HG03378 (cell line): Measurements from ENCODE around the gene ZKSCAN1.

ENCODE experiments used
- ATAC-seq: cut with Tn5 transposase; IDR thresholded peaks from one replicate; pipeline ENCODE4 v1.9.1; 2021; ENCODE audit warnings: mild to moderate bottlenecking, moderate library complexity; ENCODE audit not compliant: unreplicated experiment

The ZKSCAN1 gene

GRCh38 chr7:100034871-100035510, 19.6 kb downstream of the ZKSCAN1 start:
- ATAC-seq: no peak

DNA sequence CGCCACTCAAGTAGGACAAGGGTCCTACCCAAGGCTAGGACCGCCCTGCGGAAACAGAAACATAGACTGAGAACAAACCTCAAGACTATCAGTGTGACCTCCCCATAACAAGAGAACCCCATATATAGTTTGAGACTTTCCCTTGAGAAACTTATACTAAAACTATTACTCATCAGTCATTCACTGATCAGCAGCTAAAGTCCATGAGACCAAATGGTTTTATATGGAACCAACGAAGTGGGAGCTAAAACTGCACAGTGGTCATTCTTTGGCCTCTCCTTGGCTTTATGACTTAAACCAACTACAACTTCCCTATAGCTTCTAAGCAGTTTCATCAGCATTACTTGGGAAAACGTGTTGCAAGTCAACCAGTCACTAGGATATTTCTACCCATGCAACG, 20.5 kb downstream of the ZKSCAN1 start:
- no peak for ATAC-seq

DNA sequence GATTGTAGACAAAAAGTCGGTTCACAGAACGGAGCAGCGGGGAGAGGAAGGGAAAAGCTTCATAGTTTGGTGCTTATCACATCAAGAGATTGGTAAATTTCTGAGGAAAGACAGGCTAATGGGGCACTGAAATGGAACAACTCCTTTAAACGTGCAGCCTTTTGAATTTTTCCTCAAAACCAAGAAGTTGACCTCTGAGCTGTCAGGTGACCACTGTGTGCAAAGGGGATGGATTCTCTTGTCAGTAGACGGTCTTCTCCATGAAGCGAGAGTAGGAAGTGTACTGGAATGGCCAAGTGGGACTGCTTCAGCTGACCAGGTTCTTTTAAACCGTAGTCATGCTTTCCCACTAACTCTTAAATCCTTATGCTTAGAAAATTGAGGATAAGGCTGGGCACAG, 22.9 kb downstream of the ZKSCAN1 start:
- ATAC-seq: no peak

DNA sequence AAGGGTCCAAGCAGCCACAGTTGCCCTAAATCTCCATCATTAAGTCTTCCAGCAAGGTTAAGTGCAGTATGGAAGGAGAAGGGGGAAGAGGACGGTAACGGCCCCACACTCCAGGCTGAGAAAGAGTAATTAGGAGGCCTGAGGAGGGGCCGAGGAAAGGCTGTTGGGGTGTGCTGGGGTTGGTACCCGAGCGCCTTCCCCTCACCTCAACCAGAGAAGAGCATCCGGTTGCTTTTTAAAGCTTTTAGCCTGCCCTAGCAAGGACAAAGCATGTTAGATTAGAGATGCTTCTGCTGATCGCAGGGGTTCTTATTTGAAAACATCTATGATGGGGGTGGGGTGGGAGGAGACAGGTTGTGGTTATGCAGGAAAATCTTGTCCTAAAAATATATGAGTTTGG, 25.2 kb downstream of the ZKSCAN1 start:
- no peak for ATAC-seq

DNA sequence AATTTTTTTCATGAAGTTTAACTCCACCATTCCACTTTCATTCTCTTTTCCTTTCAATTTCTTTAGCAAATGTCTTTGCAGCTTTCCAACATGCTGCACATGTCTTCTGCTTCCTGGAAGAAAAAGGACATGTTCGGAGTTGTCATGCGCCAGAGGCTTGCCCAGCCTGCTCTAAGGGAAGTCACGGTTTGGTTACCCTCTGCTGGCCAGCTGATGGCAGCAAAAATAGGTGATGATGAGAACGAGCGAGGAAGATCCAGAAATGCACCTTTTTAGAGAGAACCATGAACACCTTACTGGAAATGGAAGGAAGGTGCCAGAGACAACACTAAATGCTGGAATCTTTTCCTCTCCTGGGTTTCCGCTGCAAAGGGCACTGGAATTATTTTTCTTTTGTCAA, 29.3 kb downstream of the ZKSCAN1 start:
- no peak for ATAC-seq

DNA sequence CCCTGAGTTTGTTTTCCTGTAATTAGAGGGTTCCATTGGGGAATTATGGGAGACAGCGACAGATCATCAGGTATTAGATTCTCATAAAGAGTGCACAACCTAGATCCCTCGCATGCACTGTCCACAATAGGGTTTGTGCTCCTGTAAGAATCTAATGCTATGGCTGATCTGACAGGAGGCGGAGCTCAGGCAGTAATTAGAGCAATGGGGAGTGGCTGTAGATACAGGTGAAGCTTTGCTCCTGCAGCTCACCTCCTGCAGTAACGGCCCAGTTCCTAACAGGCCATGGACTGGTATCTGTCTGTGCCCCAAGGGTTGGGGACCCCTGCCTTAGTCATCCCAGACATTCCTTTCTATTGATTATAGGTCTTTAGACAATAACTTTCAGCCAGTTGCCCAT, 33.3 kb downstream of the ZKSCAN1 start:
- ATAC-seq: no peak

- peak; percentile 79 for ATAC-seq
Measured at GRCh38 chr7:100049441-100050291, 34.3 kb downstream of the ZKSCAN1 start, which contains the start of gene ZSCAN21. Gene ZSCAN21, plus strand, starts transcription at chr7:100049774. Its CDS starts 7,233 bp downstream, at chr7:100057007.

DNA sequence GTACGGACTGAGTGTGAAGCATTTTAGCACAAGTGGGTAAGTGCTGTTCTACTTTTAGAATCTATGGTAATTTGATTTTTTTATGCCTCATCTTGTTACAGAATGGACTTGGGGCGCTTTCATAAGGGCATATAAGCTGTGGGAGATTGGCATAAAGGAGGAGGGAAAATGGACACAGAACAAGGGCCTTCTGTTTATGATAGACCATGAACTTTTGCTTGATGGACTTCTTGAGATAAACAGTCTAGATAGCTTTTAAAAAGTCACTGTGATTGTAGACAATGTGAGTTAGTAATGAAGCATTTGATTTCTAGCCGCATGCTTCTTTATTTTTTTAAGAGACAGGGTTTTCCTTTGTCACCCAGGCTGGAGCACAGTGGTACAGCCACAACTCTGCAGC, 36.2 kb downstream of the ZKSCAN1 start:
- no peak for ATAC-seq

DNA sequence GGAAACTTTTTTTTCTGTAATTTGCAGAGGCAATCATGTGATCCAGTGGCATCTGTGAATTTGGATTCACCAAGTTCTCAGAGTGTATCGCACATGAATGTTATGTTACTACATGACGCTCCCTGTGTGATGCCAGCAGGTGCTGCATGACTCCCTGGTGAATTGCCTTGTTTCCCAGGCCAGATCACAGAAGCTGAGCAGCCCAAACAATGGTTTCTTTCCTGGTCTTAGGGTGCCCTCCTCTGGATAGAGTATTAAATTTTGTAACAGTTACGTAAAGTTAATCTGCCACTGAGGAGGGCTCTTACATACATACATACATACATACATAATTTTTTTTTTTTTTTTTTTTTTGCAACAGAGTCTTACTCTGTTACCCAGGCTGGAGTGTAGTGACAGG, 37.8 kb downstream of the ZKSCAN1 start:
- ATAC-seq: no peak

DNA sequence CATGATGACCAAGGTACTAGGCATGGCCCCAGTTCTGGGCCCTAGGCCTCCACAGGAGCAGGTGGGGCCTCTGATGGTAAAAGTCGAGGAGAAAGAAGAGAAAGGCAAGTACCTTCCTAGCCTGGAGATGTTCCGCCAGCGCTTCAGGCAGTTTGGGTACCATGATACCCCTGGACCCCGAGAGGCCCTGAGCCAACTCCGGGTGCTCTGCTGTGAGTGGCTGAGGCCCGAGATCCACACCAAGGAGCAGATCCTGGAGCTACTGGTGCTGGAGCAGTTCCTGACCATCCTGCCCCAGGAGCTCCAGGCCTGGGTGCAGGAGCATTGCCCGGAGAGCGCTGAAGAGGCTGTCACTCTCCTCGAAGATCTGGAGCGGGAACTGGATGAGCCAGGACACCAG, 41.6 kb downstream of the ZKSCAN1 start:
- ATAC-seq: no peak

DNA sequence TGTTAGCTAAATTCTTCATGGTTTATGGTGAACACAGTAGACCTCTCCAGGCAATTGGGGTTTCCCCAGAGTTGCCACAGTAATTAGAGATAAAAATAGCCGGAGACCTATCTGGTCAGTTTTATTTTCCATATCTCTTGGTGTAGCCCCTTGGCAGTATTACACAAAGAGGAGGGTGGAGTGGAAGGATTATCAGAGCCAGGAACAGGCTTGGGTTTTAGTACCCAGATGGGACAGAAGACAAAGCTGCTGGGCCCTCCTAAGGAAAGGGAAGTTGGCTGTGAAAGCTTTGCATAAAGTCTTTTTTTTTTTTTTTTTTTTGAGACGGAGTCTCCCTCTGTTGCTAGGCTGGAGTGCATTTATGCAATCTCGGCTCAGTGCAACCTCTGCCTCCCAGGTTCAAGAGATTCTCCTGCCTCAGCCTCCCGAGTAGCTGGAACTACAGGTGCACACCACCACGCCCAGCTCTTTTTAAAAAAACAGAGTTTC, 43.9 kb downstream of the ZKSCAN1 start:
- no peak for ATAC-seq

GRCh38 chr7:100061518-100062193, 46.3 kb downstream of the ZKSCAN1 start:
- ATAC-seq: no peak

DNA sequence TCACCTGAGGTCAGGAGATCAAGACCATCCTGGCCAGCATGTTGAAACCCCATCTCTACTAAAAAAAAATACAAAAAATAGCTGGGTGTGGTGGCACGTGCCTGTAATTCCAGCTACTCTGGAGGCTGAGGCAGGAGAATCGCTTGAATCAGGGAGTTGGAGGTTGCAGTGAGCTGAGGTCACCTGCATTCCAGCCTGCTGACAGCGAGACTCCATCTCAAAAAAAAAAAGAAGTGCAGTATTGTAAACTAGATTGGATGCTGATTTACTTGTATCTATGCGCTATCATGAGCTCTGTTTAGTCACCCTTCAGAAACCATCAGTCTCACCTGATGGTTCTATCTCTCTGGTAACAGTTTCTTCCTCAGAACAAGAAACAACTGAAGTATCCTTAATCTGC, 48.0 kb downstream of the ZKSCAN1 start:
- ATAC-seq: no peak

DNA sequence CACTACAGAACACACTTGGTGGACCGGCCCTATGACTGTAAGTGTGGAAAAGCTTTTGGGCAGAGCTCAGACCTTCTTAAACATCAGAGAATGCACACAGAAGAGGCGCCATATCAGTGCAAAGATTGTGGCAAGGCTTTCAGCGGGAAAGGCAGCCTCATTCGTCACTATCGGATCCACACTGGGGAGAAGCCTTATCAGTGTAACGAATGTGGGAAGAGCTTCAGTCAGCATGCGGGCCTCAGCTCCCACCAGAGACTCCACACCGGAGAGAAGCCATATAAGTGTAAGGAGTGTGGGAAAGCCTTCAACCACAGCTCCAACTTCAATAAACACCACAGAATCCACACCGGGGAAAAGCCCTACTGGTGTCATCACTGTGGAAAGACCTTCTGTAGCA, 48.8 kb downstream of the ZKSCAN1 start:
- ATAC-seq: no peak

- no peak for ATAC-seq
Measured at GRCh38 chr7:100065452-100066186, 50.2 kb downstream of the ZKSCAN1 start.

- ATAC-seq: no peak
Measured at GRCh38 chr7:100066953-100067352, 51.6 kb downstream of the ZKSCAN1 start.

DNA sequence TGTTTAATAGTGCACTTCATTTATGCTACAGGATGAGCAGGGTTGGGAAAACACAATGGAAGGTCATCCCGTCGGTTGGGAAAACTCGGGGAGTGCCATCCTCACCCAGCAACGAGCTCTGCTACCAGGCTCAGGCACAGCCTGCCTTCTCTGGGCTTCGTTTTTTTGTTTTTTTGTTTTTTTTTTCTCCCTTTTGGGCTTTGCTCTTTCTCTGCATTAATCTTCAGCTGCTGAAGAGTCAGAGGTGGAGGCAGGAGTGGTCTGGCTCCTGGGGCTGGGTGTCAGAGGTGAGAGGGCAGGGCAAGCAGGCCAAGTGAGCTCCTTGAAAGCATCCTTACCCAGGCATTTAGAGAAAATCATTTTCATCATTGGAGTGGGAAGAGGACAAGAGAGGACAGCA, 54.6 kb downstream of the ZKSCAN1 start:
- ATAC-seq: no peak

DNA sequence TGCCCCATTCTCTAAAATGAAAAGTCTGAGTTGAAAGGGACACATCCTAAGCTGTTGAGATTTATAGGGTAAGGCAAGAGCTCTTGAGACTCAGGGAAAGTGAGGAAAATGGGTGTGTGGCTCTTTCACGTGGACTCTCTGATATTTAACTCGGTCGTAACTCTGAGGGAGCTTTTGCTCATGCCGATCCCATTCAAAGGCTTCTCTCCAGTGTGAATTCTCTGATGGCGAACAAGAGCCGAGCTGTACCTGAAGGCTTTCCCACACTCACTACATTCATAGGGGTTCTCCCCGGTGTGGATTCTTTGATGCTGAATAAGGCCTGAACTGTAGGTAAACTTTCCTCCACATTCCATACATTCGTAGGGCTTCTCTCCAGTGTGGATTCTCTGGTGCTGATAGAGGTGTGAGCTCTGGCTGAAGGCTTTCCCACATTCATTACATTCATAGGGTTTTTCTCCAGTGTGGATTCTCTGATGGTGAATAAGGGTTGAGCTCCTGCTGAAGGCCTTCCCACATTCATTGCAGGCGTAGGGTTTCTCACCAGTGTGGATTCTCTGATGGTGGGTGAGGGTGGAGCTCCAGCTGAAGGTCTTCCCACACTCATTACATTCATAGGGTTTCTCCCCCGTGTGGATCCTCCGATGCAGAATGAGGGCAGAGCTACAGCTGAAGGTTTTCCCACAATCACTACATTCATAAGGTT, 55.8 kb downstream of the ZKSCAN1 start:
- no peak for ATAC-seq

GRCh38 chr7:100072462-100072861, 57.1 kb downstream of the ZKSCAN1 start:
- no peak for ATAC-seq

DNA sequence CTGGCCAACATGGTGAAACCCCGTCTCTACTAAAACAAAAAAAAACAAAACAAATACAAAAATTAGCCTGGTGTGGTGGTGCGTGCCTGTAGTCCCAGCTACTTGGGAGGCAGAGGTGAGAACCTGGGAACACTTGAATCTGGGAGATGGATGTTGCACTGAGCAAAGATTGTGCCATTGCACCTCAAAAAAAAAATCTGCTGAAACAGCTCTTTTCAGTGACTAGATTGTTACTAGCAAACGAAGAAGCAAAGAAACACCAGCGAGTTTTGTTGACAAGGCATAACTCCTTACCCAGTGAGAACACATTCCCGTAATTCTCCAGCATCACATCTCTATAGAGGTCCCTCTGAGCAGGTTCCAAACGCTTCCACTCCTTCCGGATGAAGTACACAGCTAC, 59.4 kb downstream of the ZKSCAN1 start:
- ATAC-seq: no peak
